OCI-LY7 (cell line): ENCODE data around the gene PLA2G3.

ENCODE experiments used
- CTCF ChIP-seq: fragments of 200-600 bp; sonication (generic); conservative IDR thresholded peaks from 2 replicates; pipeline ENCODE4 v1.5.1; 2014; ENCODE audit warnings: mild to moderate bottlenecking, antibody characterized with exemption, low read length, moderate library complexity, mixed read lengths
- EZH2phosphoT487 ChIP-seq: fragments of 200-600 bp; sonication (generic); IDR thresholded peaks from 2 replicates; pipeline ENCODE4 v1.6.1; 2018; ENCODE audit warnings: low read depth, borderline replicate concordance, mild to moderate bottlenecking, mixed run types, antibody characterized with exemption, low read length, moderate library complexity, mixed read lengths

- TF ChIP-seq CTCF: no peak
- TF ChIP-seq EZH2phosphoT487: no peak
Measured at GRCh38 chr22:31144223-31144622, 3.9 kb upstream of the PLA2G3 start.
